CD4-positive, alpha-beta T cell (primary cell): ENCODE results near the gene LPCAT3. TPM values are rescaled to one million over a fixed set of nuclear protein-coding genes. Genes with fewer than 3 reads are reported as not detected.

Source experiments
- ATAC-seq: fragments of 200-7000 bp; cut with Tn5 transposase; one replicate; pipeline ENCODE4 v1.10.0; 2022; ENCODE audit warnings: mild to moderate bottlenecking; ENCODE audit not compliant: poor library complexity
- CTCF ChIA-PET: fragments of 350-600 bp; sonication (Branson Sonifier 250); formaldehyde crosslinking; loops from one replicate; lab custom pipeline; 2021; ENCODE audit warnings: antibody characterized with exemption, inconsistent platforms; lab: Charles Lee
- POLR2A ChIA-PET: fragments of 350-600 bp; sonication (Branson Sonifier 250); formaldehyde crosslinking; loops from one replicate; lab custom pipeline; 2021; ENCODE audit warnings: antibody characterized with exemption, inconsistent platforms; lab: Charles Lee
- DNase-seq, 14 experiments: peaks; one replicate each; pipeline ENCODE4 v3.0.0-alpha.2; 2013 to 2020; ENCODE audit warnings: mixed read lengths in 2 of 14
- H3K27ac ChIP-seq, 2 donors: one replicate each; pipeline versions ENCODE4 v1.5.1 to v1.7.0; 2013; ENCODE audit warnings: low read length in 2 of 2, low read depth in 1 of 2, mild to moderate bottlenecking in 1 of 2
- H3K27me3 ChIP-seq, 2 experiments: 1 replicate in 1 of 2; 2 replicates in 1 of 2; pipeline versions ENCODE4 v1.6.1 to v1.7.0; 2013; ENCODE audit warnings: low read length in 2 of 2, control low read depth in 1 of 2, mild to moderate bottlenecking in 1 of 2, moderate library complexity in 1 of 2; ENCODE audit not compliant: insufficient read depth in 2 of 2, control insufficient read depth in 1 of 2
- H3K36me3 ChIP-seq: one replicate; pipeline ENCODE4 v1.6.1; 2013; ENCODE audit warnings: low read length, control low read depth; ENCODE audit not compliant: insufficient read depth
- H3K4me1 ChIP-seq: one replicate; pipeline ENCODE4 v1.6.1; 2013; ENCODE audit warnings: low read length, control low read depth; ENCODE audit not compliant: insufficient read depth
- H3K4me3 ChIP-seq: one replicate; pipeline ENCODE4 v1.5.1; 2013; ENCODE audit warnings: mild to moderate bottlenecking, low read length, moderate library complexity
- H3K9me3 ChIP-seq, 2 experiments: 1 replicate in 1 of 2; 2 replicates in 1 of 2; pipeline versions ENCODE4 v1.6.1 to v1.7.0; 2013; ENCODE audit warnings: low read length in 2 of 2, mild to moderate bottlenecking in 2 of 2, control low read depth in 1 of 2, moderate library complexity in 1 of 2; ENCODE audit not compliant: control insufficient read depth in 1 of 2, insufficient read depth in 1 of 2
- H3K27ac Mint-ChIP-seq: one replicate; pipeline ENCODE4 v1.8.0; 2020; ENCODE audit warnings: mixed read lengths
- H3K27me3 Mint-ChIP-seq: one replicate; pipeline ENCODE4 v1.8.0; 2021; ENCODE audit warnings: mixed read lengths
- H3K36me3 Mint-ChIP-seq: one replicate; pipeline ENCODE4 v1.8.0; 2021; ENCODE audit warnings: low read depth, mixed read lengths
- H3K4me1 Mint-ChIP-seq: one replicate; pipeline ENCODE4 v1.8.0; 2021; ENCODE audit warnings: low read depth, mixed read lengths
- H3K4me3 Mint-ChIP-seq: one replicate; pipeline ENCODE4 v1.8.0; 2020; ENCODE audit warnings: mild to moderate bottlenecking, mixed read lengths
- H3K9me3 Mint-ChIP-seq: one replicate; pipeline ENCODE4 v1.8.0; 2020; ENCODE audit warnings: mixed read lengths
- CTCF ChIP-seq: fragments of 200-600 bp; IDR thresholded peaks from one replicate; pipeline ENCODE4 v1.8.0; 2022; ENCODE audit warnings: antibody characterized with exemption, mild to moderate bottlenecking
- intact Hi-C, 2 experiments: fragments of 100-400 bp; cut with DNase I in 1 of 2; cut with micrococcal nuclease in 1 of 2; formaldehyde crosslinking; loops; one replicate each; pipeline versions ENCODE4 v1.15.1 to v1.9.0; 2023 to 2025; cut with DNase I, micrococcal nuclease
- total RNA-seq, 174 experiments: library from RNA in 2 of 174; stranded (reverse) in 2 of 174; gene quantifications; one replicate each; pipeline ENCODE4 v1.2.3 and lab custom pipeline; 2021 to 2026

The LPCAT3 gene
- total RNA-seq, 2 experiments from 2014 or later: 11.8 to 14.8 TPM

DNA sequence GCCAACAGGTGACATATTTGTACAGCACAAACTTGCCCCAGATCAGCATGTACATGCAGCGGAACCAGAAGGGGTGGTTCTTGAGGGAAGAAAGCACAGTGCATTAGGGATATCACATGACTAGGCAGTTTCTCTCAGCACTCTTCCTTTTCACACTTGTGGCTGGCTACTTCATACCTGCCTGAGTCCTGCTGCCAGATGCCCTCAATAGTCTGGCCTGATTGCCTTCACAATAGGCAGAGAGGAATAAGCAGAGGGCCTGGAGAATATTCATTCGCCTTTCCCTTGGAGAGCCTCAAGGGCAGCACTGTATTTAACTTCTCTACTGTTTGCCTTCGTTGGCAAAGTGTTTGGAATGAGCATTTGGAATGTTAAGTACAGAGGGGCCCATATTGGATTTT is 39.7 kb downstream of the LPCAT3 start:
- intact Hi-C loops: loop anchor here in 1 of 2 experiments (2.0 to 5.0 kb wide), 2 partner anchors 38 to 114 kb away; partner anchors contain the start of gene C1R
- POLR2A ChIA-PET: no interaction called here
- Histone ChIP-seq H3K4me3 (no peak overlapping the region), H3K36me3 (peaks cover 98% of the 10 kb centered on the region), H3K27me3 (no peaks in the 10 kb centered on the region), H3K9me3 (no peaks in the 10 kb centered on the region), H3K27ac (no peak overlapping the region), H3K4me1 (no peaks in the 10 kb centered on the region)
- Mint-ChIP-seq H3K9me3 (no peaks in the 10 kb centered on the region), H3K27ac (no peak overlapping the region), H3K36me3 (peaks cover 95% of the 10 kb centered on the region), H3K4me3 (no peak overlapping the region), H3K4me1 (peaks cover 5% of the 10 kb centered on the region), H3K27me3 (no peaks in the 10 kb centered on the region)
- TF ChIP-seq CTCF: no peak
- ATAC-seq: no peak
- CTCF ChIA-PET: interaction anchor here (1.9 kb wide), 1 partner anchor 106 kb away, joined by 5 read pairs; no protein-coding TSS in a partner anchor
- no peak for DNase-seq

GRCh38 chr12:6978188-6978587 is 40.1 kb downstream of the LPCAT3 start:
- Mint-ChIP-seq H3K36me3 (peaks cover 90% of the 10 kb centered on the region), H3K4me1 (peaks cover 5% of the 10 kb centered on the region), H3K4me3 (no peak overlapping the region), H3K27me3 (no peaks in the 10 kb centered on the region), H3K27ac (no peak overlapping the region), H3K9me3 (no peaks in the 10 kb centered on the region)
- POLR2A ChIA-PET: interaction anchor here (0.7 kb wide), 1 partner anchor 41 kb away, joined by 4 read pairs; no protein-coding TSS in a partner anchor
- Histone ChIP-seq H3K4me3 (no peak overlapping the region), H3K36me3 (peaks cover 94% of the 10 kb centered on the region), H3K27ac (no peak overlapping the region), H3K9me3 (no peaks in the 10 kb centered on the region), H3K4me1 (no peaks in the 10 kb centered on the region), H3K27me3 (no peaks in the 10 kb centered on the region)
- CTCF ChIA-PET: interaction anchor here (1.3 to 1.9 kb wide), 2 partner anchors 34 to 106 kb away, joined by 3 to 5 read pairs; no protein-coding TSS in a partner anchor
- no peak for DNase-seq
- intact Hi-C loops: loop anchor here in 1 of 2 experiments (2.0 to 5.0 kb wide), 2 partner anchors 39 to 114 kb away; partner anchors contain the start of gene C1R
- no peak for ATAC-seq
- no peak for TF ChIP-seq CTCF

DNA sequence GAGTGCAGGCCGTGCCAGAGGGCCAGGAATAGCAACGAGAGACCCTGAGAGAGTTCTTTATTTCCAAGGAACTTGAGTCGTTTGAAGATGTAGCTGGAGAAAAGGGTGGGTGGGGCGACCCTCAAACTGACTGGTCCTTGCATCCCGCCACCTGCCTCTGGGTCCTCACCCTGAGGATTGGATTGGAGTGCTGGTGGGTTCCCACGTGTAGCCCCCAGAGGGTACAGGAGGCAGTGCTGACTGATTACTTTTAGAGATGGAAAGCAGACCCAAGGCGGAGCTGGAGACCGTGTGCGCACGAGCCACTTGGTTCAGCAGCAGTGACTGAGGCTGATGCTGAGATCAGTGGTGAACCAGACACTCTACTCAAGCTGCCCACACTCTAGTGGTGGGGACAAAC is 40.6 kb downstream of the LPCAT3 start:
- ATAC-seq (no peak), DNase-seq (no peak)
- no peaks in the 10 kb centered on the region for H3K27me3 ChIP-seq
- POLR2A ChIA-PET: interaction anchor here (0.7 kb wide), 1 partner anchor 40 kb away, joined by 4 read pairs; no protein-coding TSS in a partner anchor
- peaks cover 4% of the 10 kb centered on the region for H3K4me1 ChIP-seq
- intact Hi-C loops: loop anchor here in 1 of 2 experiments (2.0 to 5.0 kb wide), 2 partner anchors 39 to 115 kb away; partner anchors contain the start of gene C1R
- H3K9me3 ChIP-seq: no peaks in the 10 kb centered on the region
- CTCF ChIA-PET: interaction anchor here (1.3 to 1.9 kb wide), 2 partner anchors 33 to 105 kb away, joined by 3 to 5 read pairs; no protein-coding TSS in a partner anchor
- TF ChIP-seq CTCF: no peak
- H3K27me3 Mint-ChIP-seq: no peaks in the 10 kb centered on the region
- H3K27ac ChIP-seq: no peak overlapping the region
- no peak overlapping the region for H3K4me3 ChIP-seq
- H3K36me3 ChIP-seq: peaks cover 94% of the 10 kb centered on the region
- H3K9me3 Mint-ChIP-seq: no peaks in the 10 kb centered on the region
- peaks cover 5% of the 10 kb centered on the region for H3K4me1 Mint-ChIP-seq
- peaks cover 86% of the 10 kb centered on the region for H3K36me3 Mint-ChIP-seq
- no peak overlapping the region for H3K4me3 Mint-ChIP-seq
- H3K27ac Mint-ChIP-seq: no peak overlapping the region
